ENCODE data around the gene BAIAP2L1. TPM values are rescaled to one million over a fixed set of nuclear protein-coding genes. Genes with fewer than 3 reads are reported as not detected.

Gene BAIAP2L1
- total and polyA plus RNA-seq, 9 of the 15 experiments (the other 6 are each of a cell fraction or from before 2014, with no cell fraction given), result 4.2 to 29.8 (median 15.5) TPM

DNA sequence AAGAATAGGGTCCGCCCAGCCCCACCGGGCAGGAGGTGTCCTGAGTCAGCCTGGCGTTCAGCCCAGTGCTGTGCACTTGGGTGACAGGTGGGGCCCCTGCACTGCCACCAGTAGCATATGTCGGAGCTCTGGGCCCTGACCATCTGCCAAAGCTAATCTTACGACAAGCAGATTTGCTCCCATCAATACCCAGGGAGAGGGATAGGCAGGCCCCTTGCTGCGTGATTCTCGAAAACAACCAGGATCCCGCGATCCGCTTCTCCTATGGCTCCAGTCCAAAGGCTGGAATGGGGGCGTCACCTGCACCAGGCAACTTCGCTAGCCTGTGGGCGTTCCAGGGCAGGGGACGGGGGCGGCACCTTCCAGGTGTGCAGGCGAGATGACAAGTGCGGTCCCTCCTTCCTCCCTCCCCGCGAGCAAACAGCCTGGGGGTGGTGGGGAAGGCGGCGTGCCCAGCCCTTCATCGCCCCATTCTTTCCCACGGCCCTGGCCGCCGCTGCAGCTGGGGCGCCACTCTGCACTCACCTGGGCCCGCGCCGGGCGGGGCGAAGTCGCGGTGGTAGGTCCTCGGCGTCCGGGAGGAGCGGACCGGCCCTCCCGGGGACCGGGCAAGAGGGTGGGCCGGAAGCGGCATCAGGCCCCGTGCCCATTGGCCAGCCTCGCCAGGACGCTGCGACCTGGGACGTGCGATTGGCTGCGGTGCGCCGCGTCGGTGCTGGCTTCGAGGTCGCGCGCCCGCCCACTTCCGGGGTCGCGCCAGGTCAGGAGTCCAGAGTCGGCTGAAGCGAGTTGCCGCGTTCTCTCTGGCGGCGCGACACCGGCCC is 149.1 kb downstream of the BAIAP2L1 start, which contains the start of gene TECPR1 (continued):
- TF ChIP-seq, protein P1, sequence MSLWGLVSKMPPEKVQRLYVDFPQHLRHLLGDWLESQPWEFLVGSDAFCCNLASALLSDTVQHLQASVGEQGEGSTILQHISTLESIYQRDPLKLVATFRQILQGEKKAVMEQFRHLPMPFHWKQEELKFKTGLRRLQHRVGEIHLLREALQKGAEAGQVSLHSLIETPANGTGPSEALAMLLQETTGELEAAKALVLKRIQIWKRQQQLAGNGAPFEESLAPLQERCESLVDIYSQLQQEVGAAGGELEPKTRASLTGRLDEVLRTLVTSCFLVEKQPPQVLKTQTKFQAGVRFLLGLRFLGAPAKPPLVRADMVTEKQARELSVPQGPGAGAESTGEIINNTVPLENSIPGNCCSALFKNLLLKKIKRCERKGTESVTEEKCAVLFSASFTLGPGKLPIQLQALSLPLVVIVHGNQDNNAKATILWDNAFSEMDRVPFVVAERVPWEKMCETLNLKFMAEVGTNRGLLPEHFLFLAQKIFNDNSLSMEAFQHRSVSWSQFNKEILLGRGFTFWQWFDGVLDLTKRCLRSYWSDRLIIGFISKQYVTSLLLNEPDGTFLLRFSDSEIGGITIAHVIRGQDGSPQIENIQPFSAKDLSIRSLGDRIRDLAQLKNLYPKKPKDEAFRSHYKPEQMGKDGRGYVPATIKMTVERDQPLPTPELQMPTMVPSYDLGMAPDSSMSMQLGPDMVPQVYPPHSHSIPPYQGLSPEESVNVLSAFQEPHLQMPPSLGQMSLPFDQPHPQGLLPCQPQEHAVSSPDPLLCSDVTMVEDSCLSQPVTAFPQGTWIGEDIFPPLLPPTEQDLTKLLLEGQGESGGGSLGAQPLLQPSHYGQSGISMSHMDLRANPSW (CRISPR knock-in tag; IDR thresholded peaks at IDR 0.05), result no peak
- TF ChIP-seq CEBPB (tag; IDR thresholded peaks at IDR 0.05) (no peak), MTA1 (IDR thresholded peaks at IDR 0.05; ENCODE audit: borderline replicate concordance) (no peak), HMG20A (CRISPR knock-in tag; conservative IDR thresholded peaks at IDR 0.05) (no peak), CHCHD3 (CRISPR knock-in tag; IDR thresholded peaks at IDR 0.05) (no peak), CREBBP (IDR thresholded peaks at IDR 0.05; ENCODE audit: low read depth, low read length) (no peak), GTF2B (IDR thresholded peaks at IDR 0.05; ENCODE audit: extremely low read depth, insufficient read length) (no peak), UBTF (IDR thresholded peaks at IDR 0.05; ENCODE audit: borderline replicate concordance in 1 of 2, low read depth in 2 of 2, low read length in 2 of 2) (no peak), ELF1 (tag; IDR thresholded peaks at IDR 0.05) (peak; percentile 93), BRD9 (IDR thresholded peaks at IDR 0.05; ENCODE audit: low read depth, partially characterized antibody) (no peak), RBM14 (IDR thresholded peaks at IDR 0.05; ENCODE audit: borderline replicate concordance, insufficient read depth, low read depth, low read length) (no peak), HMGN3 (IDR thresholded peaks at IDR 0.05; ENCODE audit: borderline replicate concordance, extremely low read depth, insufficient read length, low read depth, low read length) (peak; percentile 68), ZNF644 (tag; IDR thresholded peaks at IDR 0.05; ENCODE audit: low read depth) (no peak), RFX1 (IDR thresholded peaks at IDR 0.05) (no peak), ZFP30 (CRISPR knock-in tag; IDR thresholded peaks at IDR 0.05; ENCODE audit: borderline replicate concordance) (no peak), TEAD2 (tag; IDR thresholded peaks at IDR 0.05) (no peak), SMC3 (conservative IDR thresholded peaks at IDR 0.05; ENCODE audit: insufficient read depth, low read depth, low read length) (no peak), ZSCAN29 (IDR thresholded peaks at IDR 0.05) (no peak), ZNF586 (CRISPR knock-in tag; conservative IDR thresholded peaks at IDR 0.05) (no peak), CREB3 (tag; conservative IDR thresholded peaks at IDR 0.05; ENCODE audit: low read depth) (no peak), ZNF274 (IDR thresholded peaks at IDR 0.05; ENCODE audit: borderline replicate concordance, low read depth, low read length) (no peak), ZNF764 (CRISPR knock-in tag; IDR thresholded peaks at IDR 0.05; ENCODE audit: low read depth) (no peak)
